Neural cell (in vitro differentiated cells): ENCODE results near the gene SGSH. TPM values are rescaled to one million over a fixed set of nuclear protein-coding genes. Genes with fewer than 3 reads are reported as not detected.

ENCODE experiments used
- H2AFZ ChIP-seq: fragments of 200-600, 300-800 bp; sonication (generic), shearing (Covaris generic); 2 replicates; pipeline ENCODE4 v1.6.0; 2014; ENCODE audit warnings: low read depth, mild to moderate bottlenecking, antibody characterized with exemption, low read length, moderate library complexity
- H3F3A ChIP-seq: fragments of 200-600 bp; shearing (Covaris generic); 2 replicates; pipeline ENCODE4 v1.6.1; 2016; ENCODE audit warnings: mild to moderate bottlenecking, moderate library complexity, mixed read lengths, antibody characterized with exemption, low read length; ENCODE audit not compliant: insufficient read depth, poor library complexity, severe bottlenecking
- H3K27ac ChIP-seq: fragments of 200-600, 300-800 bp; sonication (generic), shearing (Covaris generic); 2 replicates; pipeline ENCODE4 v1.5.1; 2014; ENCODE audit warnings: mild to moderate bottlenecking, low read length, moderate library complexity
- H3K27me3 ChIP-seq: fragments of 300-800, 200-600 bp; sonication (generic), shearing (Covaris generic); 2 replicates; pipeline ENCODE4 v1.6.0; 2014; ENCODE audit warnings: mild to moderate bottlenecking, low read depth, low read length, moderate library complexity; ENCODE audit not compliant: insufficient read depth
- H3K36me3 ChIP-seq: fragments of 300-800, 200-600 bp; sonication (generic), shearing (Covaris generic); 2 replicates; pipeline ENCODE4 v1.5.1; 2014; ENCODE audit warnings: mild to moderate bottlenecking, antibody characterized with exemption, low read length, moderate library complexity; ENCODE audit not compliant: insufficient read depth
- H3K4me2 ChIP-seq: fragments of 300-800, 200-600 bp; sonication (generic), shearing (Covaris generic); 2 replicates; pipeline ENCODE4 v1.6.0; 2014; ENCODE audit warnings: mild to moderate bottlenecking, low read length
- H3K4me3 ChIP-seq: fragments of 300-800, 200-600 bp; sonication (generic), shearing (Covaris generic); 2 replicates; pipeline ENCODE4 v1.5.1; 2014; ENCODE audit warnings: mild to moderate bottlenecking, low read length, moderate library complexity
- H3K79me2 ChIP-seq: fragments of 200-600 bp; shearing (Covaris generic); replicated peaks from 2 replicates; pipeline ENCODE4 v1.6.0; 2014; ENCODE audit warnings: mild to moderate bottlenecking, low read length, moderate library complexity; ENCODE audit not compliant: insufficient read depth
- H3K9ac ChIP-seq: fragments of 300-800, 200-600 bp; sonication (generic), shearing (Covaris generic); 2 replicates; pipeline ENCODE4 v1.6.1; 2016; ENCODE audit warnings: mild to moderate bottlenecking, low read length, mixed read lengths
- H3K9me2 ChIP-seq: fragments of 200-600 bp; shearing (Covaris generic); 2 replicates; pipeline ENCODE4 v1.6.1; 2016; ENCODE audit warnings: mild to moderate bottlenecking, low read length, mixed read lengths; ENCODE audit not compliant: insufficient read depth
- H3K9me3 ChIP-seq: fragments of 200-600, 300-800 bp; sonication (generic), shearing (Covaris generic); 2 replicates; pipeline ENCODE4 v1.6.1; 2016; ENCODE audit warnings: mild to moderate bottlenecking, mixed run types, low read length, moderate library complexity, mixed read lengths
- H4K20me1 ChIP-seq: fragments of 200-600 bp; shearing (Covaris generic); 2 replicates; pipeline ENCODE4 v1.6.1; 2016; ENCODE audit warnings: mild to moderate bottlenecking, mixed run types; ENCODE audit not compliant: insufficient read depth
- CTCF ChIP-seq: fragments of 450-650 bp; IDR thresholded peaks from 2 replicates; pipeline ENCODE4 v1.5.1; 2014; ENCODE audit warnings: antibody characterized with exemption, mild to moderate bottlenecking, moderate library complexity; ENCODE audit not compliant: poor library complexity, severe bottlenecking
- EP300 ChIP-seq: fragments of 450-650 bp; conservative IDR thresholded peaks from 2 replicates; pipeline ENCODE4 v1.6.1; 2014; ENCODE audit warnings: antibody characterized with exemption, mild to moderate bottlenecking, moderate library complexity; ENCODE audit not compliant: poor library complexity, severe bottlenecking
- EZH2 ChIP-seq: fragments of 200-600, 300-800 bp; shearing (Covaris generic), sonication (generic); IDR thresholded peaks from 2 replicates; pipeline ENCODE4 v1.6.1; 2014; ENCODE audit warnings: antibody characterized with exemption, low read length, borderline replicate concordance, mild to moderate bottlenecking; ENCODE audit not compliant: insufficient read depth, poor library complexity, severe bottlenecking
- MXI1 ChIP-seq: fragments of 450-650 bp; conservative IDR thresholded peaks from 2 replicates; pipeline ENCODE4 v1.6.1; 2014; ENCODE audit warnings: antibody characterized with exemption, mild to moderate bottlenecking; ENCODE audit not compliant: poor library complexity, severe bottlenecking
- POLR2AphosphoS5 ChIP-seq: IDR thresholded peaks from 2 replicates; pipeline ENCODE4 v1.6.1; 2012
- RAD21 ChIP-seq: fragments of 450-650 bp; conservative IDR thresholded peaks from 2 replicates; pipeline ENCODE4 v1.6.1; 2014; ENCODE audit warnings: antibody characterized with exemption, mild to moderate bottlenecking, moderate library complexity
- SMC3 ChIP-seq: fragments of 450-650 bp; conservative IDR thresholded peaks from 2 replicates; pipeline ENCODE4 v1.6.1; 2014; ENCODE audit warnings: antibody characterized with exemption, mild to moderate bottlenecking, moderate library complexity; ENCODE audit not compliant: poor library complexity
- TAF1 ChIP-seq: IDR thresholded peaks from 2 replicates; pipeline ENCODE4 v1.6.1; 2012; ENCODE audit warnings: low read depth
- polyA plus RNA-seq: library from polyadenylated mRNA; depleted of rRNA; stranded (reverse); fragments of >200 nt; gene quantifications from 2 replicates; pipeline ENCODE4 v1.2.3, GENCODE V29; 2014
- TF ChIP-seq, protein P1 (sequence below): IDR thresholded peaks from 2 replicates; pipeline ENCODE4 v1.6.1; 2012; ENCODE audit warnings: borderline replicate concordance

SGSH gene
- polyA plus RNA-seq, 1 donor from 2014 or later: 8.0 TPM

GRCh38 chr17:80189611-80190010 lies 30.5 kb downstream of the SGSH start:
- no peaks in the 10 kb centered on the region for H4K20me1 ChIP-seq
- no peak overlapping the region for H2AFZ ChIP-seq
- TF ChIP-seq RAD21 (no peak), EP300 (no peak), EZH2 (no peak)
- TF ChIP-seq, protein P1, sequence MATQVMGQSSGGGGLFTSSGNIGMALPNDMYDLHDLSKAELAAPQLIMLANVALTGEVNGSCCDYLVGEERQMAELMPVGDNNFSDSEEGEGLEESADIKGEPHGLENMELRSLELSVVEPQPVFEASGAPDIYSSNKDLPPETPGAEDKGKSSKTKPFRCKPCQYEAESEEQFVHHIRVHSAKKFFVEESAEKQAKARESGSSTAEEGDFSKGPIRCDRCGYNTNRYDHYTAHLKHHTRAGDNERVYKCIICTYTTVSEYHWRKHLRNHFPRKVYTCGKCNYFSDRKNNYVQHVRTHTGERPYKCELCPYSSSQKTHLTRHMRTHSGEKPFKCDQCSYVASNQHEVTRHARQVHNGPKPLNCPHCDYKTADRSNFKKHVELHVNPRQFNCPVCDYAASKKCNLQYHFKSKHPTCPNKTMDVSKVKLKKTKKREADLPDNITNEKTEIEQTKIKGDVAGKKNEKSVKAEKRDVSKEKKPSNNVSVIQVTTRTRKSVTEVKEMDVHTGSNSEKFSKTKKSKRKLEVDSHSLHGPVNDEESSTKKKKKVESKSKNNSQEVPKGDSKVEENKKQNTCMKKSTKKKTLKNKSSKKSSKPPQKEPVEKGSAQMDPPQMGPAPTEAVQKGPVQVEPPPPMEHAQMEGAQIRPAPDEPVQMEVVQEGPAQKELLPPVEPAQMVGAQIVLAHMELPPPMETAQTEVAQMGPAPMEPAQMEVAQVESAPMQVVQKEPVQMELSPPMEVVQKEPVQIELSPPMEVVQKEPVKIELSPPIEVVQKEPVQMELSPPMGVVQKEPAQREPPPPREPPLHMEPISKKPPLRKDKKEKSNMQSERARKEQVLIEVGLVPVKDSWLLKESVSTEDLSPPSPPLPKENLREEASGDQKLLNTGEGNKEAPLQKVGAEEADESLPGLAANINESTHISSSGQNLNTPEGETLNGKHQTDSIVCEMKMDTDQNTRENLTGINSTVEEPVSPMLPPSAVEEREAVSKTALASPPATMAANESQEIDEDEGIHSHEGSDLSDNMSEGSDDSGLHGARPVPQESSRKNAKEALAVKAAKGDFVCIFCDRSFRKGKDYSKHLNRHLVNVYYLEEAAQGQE: no peak
- no peaks in the 10 kb centered on the region for H3K9me2 ChIP-seq
- H3K27ac ChIP-seq: no peak overlapping the region
- H3K79me2 ChIP-seq: no peaks in the 10 kb centered on the region
- no peaks in the 10 kb centered on the region for H3K27me3 ChIP-seq
- no peaks in the 10 kb centered on the region for H3K36me3 ChIP-seq
- no peak overlapping the region for H3K4me2 ChIP-seq
- no peak overlapping the region for H3K4me3 ChIP-seq
- no peaks in the 10 kb centered on the region for H3K9me3 ChIP-seq
- H3K9ac ChIP-seq: no peak overlapping the region
- H3F3A ChIP-seq: no peaks in the 10 kb centered on the region

GRCh38 chr17:80187515-80187941 lies 32.6 kb downstream of the SGSH start:
- TF ChIP-seq MXI1 (no peak), CTCF (no peak), SMC3 (no peak), POLR2AphosphoS5 (no peak), TAF1 (no peak), RAD21 (no peak), EZH2 (no peak)
- TF ChIP-seq, protein P1: no peak
- Histone ChIP-seq H3K36me3 (no peaks in the 10 kb centered on the region), H4K20me1 (no peaks in the 10 kb centered on the region), H3K9ac (no peak overlapping the region), H3K79me2 (no peaks in the 10 kb centered on the region), H3K9me2 (no peaks in the 10 kb centered on the region), H3F3A (no peaks in the 10 kb centered on the region), H2AFZ (no peak overlapping the region), H3K4me2 (no peak overlapping the region), H3K27ac (no peak overlapping the region), H3K9me3 (no peaks in the 10 kb centered on the region), H3K27me3 (no peaks in the 10 kb centered on the region), H3K4me3 (no peak overlapping the region)
